Left ventricle myocardium inferior (tissue), 1 donor: ENCODE measurements around the gene ANKIB1. TPM values are rescaled to one million over a fixed set of nuclear protein-coding genes. Genes with fewer than 3 reads are reported as not detected.

Source experiments
- DNase-seq: peaks from one replicate; pipeline ENCODE4 v3.0.0-alpha.2; 2020
- H3K27ac ChIP-seq: fragments of 200-600 bp; replicated peaks from 2 replicates; pipeline ENCODE4 v1.8.0; 2021
- H3K27me3 ChIP-seq: fragments of 200-600 bp; 2 replicates; pipeline ENCODE4 v1.8.0; 2021; ENCODE audit warnings: low read depth
- H3K36me3 ChIP-seq: fragments of 200-600 bp; 2 replicates; pipeline ENCODE4 v1.8.0; 2021
- H3K4me1 ChIP-seq: fragments of 200-600 bp; 2 replicates; pipeline ENCODE4 v1.8.0; 2021
- H3K4me3 ChIP-seq: fragments of 200-600 bp; 2 replicates; pipeline ENCODE4 v1.8.0; 2021; ENCODE audit warnings: mild to moderate bottlenecking, moderate library complexity
- H3K9me3 ChIP-seq: fragments of 200-600 bp; replicated peaks from 2 replicates; pipeline ENCODE4 v1.8.0; 2021
- CTCF ChIP-seq: fragments of 200-600 bp; IDR thresholded peaks from 2 replicates; pipeline ENCODE4 v1.8.0; 2021; ENCODE audit warnings: antibody characterized with exemption, mild to moderate bottlenecking, borderline replicate concordance
- intact Hi-C: fragments of 100-400 bp; cut with micrococcal nuclease; formaldehyde crosslinking; loops from one replicate; pipeline ENCODE4 v1.11.0; 2022
- total RNA-seq: library from RNA; stranded (reverse); fragmentation: NEBNext Ultra II Directional; extraction: Animal tissue kit (Norgen Biotek cat#: 25700); gene quantifications from one replicate; pipeline ENCODE4 v1.2.1, GENCODE V29; 2021
- donor health status: DM: no; HTN: yes; CAD: no; lungs with severe emphysema.

The ANKIB1 gene
- total RNA-seq, 1 donor from 2014 or later, result 49.9 TPM

GRCh38 chr7:92366730-92367129, 121.0 kb downstream of the ANKIB1 start:
- intact Hi-C loops, result no loop called here
- Histone ChIP-seq H3K27me3 (no peaks in the 10 kb centered on the region), H3K27ac (no peak overlapping the region), H3K4me1 (no peaks in the 10 kb centered on the region), H3K4me3 (no peak overlapping the region), H3K36me3 (peaks cover 29% of the 10 kb centered on the region), H3K9me3 (no peaks in the 10 kb centered on the region)
- no peak for TF ChIP-seq CTCF
- no peak for DNase-seq

GRCh38 chr7:92368741-92369140, 123.0 kb downstream of the ANKIB1 start:
- Histone ChIP-seq H3K27me3 (no peaks in the 10 kb centered on the region), H3K36me3 (peaks cover 14% of the 10 kb centered on the region), H3K4me3 (no peak overlapping the region), H3K4me1 (no peaks in the 10 kb centered on the region), H3K9me3 (no peaks in the 10 kb centered on the region), H3K27ac (no peak overlapping the region)
- DNase-seq, result no peak
- intact Hi-C loops, result no loop called here
- no peak for TF ChIP-seq CTCF

GRCh38 chr7:92375013-92375412, 129.2 kb downstream of the ANKIB1 start:
- intact Hi-C loops, result no loop called here
- DNase-seq, result no peak
- Histone ChIP-seq H3K36me3 (peaks cover 18% of the 10 kb centered on the region), H3K9me3 (no peaks in the 10 kb centered on the region), H3K4me1 (no peaks in the 10 kb centered on the region), H3K4me3 (no peak overlapping the region), H3K27me3 (no peaks in the 10 kb centered on the region), H3K27ac (no peak overlapping the region)
- no peak for TF ChIP-seq CTCF

GRCh38 chr7:92391071-92391470, 145.3 kb downstream of the ANKIB1 start:
- Histone ChIP-seq H3K9me3 (no peaks in the 10 kb centered on the region), H3K36me3 (peaks cover 46% of the 10 kb centered on the region), H3K4me1 (no peaks in the 10 kb centered on the region), H3K27me3 (no peaks in the 10 kb centered on the region), H3K27ac (no peak overlapping the region), H3K4me3 (no peak overlapping the region)
- no peak for TF ChIP-seq CTCF
- DNase-seq, result no peak
- intact Hi-C loops, result no loop called here

- Histone ChIP-seq H3K9me3 (no peaks in the 10 kb centered on the region), H3K36me3 (peaks cover 53% of the 10 kb centered on the region), H3K27ac (no peak overlapping the region), H3K4me1 (no peaks in the 10 kb centered on the region), H3K4me3 (no peak overlapping the region), H3K27me3 (no peaks in the 10 kb centered on the region)
- intact Hi-C loops, result no loop called here
- TF ChIP-seq CTCF, result no peak
- no peak for DNase-seq
Observed at GRCh38 chr7:92397542-92397941, 151.8 kb downstream of the ANKIB1 start.

GRCh38 chr7:92400013-92400412, 154.2 kb downstream of the ANKIB1 start:
- Histone ChIP-seq H3K4me1 (no peaks in the 10 kb centered on the region), H3K36me3 (peaks cover 53% of the 10 kb centered on the region), H3K27ac (no peak overlapping the region), H3K4me3 (no peak overlapping the region), H3K9me3 (no peaks in the 10 kb centered on the region), H3K27me3 (no peaks in the 10 kb centered on the region)
- DNase-seq, result no peak
- intact Hi-C loops, result no loop called here
- no peak for TF ChIP-seq CTCF
